GM13976 (cell line): ENCODE data around the gene MCM10.

Source experiments
- DNase-seq: peaks from one replicate; pipeline ENCODE4 v3.0.0; 2012; ENCODE audit warnings: low spot score
- in situ Hi-C: fragments of 300-500 bp; cut with MboI; formaldehyde crosslinking; loops from one replicate; pipeline ENCODE4 v1.12.0; 2022; ENCODE audit warnings: low sequenced_read_pairs, mixed read lengths, inconsistent platforms; ENCODE audit not compliant: unreplicated experiment
- TF ChIP-seq, protein P1 (sequence below): IDR thresholded peaks from 2 replicates; pipeline ENCODE4 v1.5.1; 2012; ENCODE audit warnings: borderline replicate concordance, mild to moderate bottlenecking; ENCODE audit not compliant: insufficient read depth; ENCODE audit errors: extremely low read depth, missing control alignments, control extremely low read depth

The MCM10 gene

DNA sequence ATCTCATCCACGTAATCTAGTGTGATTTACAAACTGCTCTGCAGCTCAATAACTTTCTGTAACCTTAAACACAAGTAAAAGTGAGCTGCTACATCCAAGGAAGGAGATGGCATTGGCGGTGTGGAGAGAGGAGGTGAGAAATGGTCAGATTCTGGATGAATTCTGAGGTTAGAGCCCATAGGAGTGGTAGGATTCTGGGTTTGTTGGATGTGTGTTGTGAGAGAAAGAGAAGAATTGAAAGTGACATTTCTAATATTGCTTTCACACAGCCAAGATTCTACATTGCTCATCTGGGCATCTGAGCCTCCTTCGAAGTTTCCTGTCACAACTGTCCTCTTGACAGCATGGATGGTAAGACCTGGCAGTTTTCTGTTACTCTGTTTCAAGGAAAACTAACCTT is 2.5 kb downstream of the MCM10 start:
- in situ Hi-C loops = no loop called here
- TF ChIP-seq, protein P1, sequence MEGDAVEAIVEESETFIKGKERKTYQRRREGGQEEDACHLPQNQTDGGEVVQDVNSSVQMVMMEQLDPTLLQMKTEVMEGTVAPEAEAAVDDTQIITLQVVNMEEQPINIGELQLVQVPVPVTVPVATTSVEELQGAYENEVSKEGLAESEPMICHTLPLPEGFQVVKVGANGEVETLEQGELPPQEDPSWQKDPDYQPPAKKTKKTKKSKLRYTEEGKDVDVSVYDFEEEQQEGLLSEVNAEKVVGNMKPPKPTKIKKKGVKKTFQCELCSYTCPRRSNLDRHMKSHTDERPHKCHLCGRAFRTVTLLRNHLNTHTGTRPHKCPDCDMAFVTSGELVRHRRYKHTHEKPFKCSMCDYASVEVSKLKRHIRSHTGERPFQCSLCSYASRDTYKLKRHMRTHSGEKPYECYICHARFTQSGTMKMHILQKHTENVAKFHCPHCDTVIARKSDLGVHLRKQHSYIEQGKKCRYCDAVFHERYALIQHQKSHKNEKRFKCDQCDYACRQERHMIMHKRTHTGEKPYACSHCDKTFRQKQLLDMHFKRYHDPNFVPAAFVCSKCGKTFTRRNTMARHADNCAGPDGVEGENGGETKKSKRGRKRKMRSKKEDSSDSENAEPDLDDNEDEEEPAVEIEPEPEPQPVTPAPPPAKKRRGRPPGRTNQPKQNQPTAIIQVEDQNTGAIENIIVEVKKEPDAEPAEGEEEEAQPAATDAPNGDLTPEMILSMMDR = no peak

GRCh38 chr10:13165177-13165576 is 3.8 kb downstream of the MCM10 start:
- TF ChIP-seq, protein P1 = no peak
- in situ Hi-C loops = no loop called here
- no peak for DNase-seq

More for the DNA sequence above, 2.5 kb downstream of the MCM10 start:
- DNase-seq = no peak

- TF ChIP-seq, protein P1 = no peak
- no peak for DNase-seq
- in situ Hi-C loops = no loop called here
These were observed 6.2 kb downstream of the MCM10 start for GRCh38 chr10:13167568-13167967.

DNA sequence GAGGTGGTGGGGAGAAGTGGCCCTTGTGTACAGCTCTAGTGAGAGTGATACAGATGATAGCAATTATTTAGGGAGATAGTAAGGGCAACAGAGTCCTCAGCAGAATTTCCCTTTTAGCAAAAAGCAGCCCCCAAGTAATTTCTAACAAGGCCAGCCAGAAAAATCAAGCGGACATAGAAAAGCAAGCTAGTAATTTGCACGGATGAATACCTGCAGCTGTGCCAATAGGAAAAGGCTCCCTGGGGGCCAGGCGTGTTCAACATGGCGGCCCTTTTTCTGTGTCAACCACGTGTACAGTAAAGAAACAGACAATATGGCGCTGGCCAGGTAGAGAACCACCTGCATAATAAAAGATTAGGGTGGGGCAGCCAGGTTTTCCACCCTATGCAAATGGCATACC is 7.4 kb downstream of the MCM10 start:
- TF ChIP-seq, protein P1 = no peak
- no peak for DNase-seq
- in situ Hi-C loops = no loop called here

DNA sequence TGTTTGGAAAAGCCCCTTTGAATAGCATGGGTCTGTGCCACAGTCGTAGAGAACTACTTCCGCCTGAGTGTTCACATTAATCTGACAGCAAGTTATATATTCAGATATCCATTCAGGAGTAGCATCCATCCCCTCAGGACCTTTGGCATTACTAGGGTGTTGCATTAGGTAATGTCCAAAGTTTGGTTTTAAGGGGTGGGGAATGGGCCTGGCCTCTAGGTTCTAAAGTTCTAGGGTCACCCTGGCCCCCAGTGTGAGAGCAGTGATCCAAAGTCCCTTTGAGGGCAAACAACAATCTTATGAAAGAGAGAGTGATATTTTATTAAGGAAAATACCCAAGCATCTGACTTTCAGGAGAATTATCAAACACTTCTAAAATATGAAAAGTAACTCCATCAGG is 12.3 kb downstream of the MCM10 start:
- in situ Hi-C loops = no loop called here
- DNase-seq = no peak
- TF ChIP-seq, protein P1 = no peak

GRCh38 chr10:13180788-13181187 is 19.4 kb downstream of the MCM10 start:
- no peak for DNase-seq
- TF ChIP-seq, protein P1 = no peak
- in situ Hi-C loops = no loop called here

GRCh38 chr10:13182424-13182823 is 21.1 kb downstream of the MCM10 start:
- TF ChIP-seq, protein P1 = no peak
- in situ Hi-C loops = no loop called here
- DNase-seq = no peak
